ENCODE results near the gene MLNR.

- TF ChIP-seq CTCF (conservative IDR thresholded peaks at IDR 0.05 in 1 of 2, IDR thresholded peaks at IDR 0.05 in 1 of 2; ENCODE audit: low read depth in 1 of 2, low read length in 2 of 2) = no peak
- TF ChIP-seq EZH2 (IDR thresholded peaks at IDR 0.05; ENCODE audit: low read length, missing control alignments) = no peak
Measured at GRCh38 chr13:49208619-49209018, 11.5 kb upstream of the MLNR start.
